ENCODE data around the gene IL21. TPM values are rescaled to one million over a fixed set of nuclear protein-coding genes. Genes with fewer than 3 reads are reported as not detected.

Gene IL21
- polyA plus RNA-seq, 1 donor (not counting 4 experiments of a cell fraction or from before 2014, with no cell fraction given) = not detected

DNA sequence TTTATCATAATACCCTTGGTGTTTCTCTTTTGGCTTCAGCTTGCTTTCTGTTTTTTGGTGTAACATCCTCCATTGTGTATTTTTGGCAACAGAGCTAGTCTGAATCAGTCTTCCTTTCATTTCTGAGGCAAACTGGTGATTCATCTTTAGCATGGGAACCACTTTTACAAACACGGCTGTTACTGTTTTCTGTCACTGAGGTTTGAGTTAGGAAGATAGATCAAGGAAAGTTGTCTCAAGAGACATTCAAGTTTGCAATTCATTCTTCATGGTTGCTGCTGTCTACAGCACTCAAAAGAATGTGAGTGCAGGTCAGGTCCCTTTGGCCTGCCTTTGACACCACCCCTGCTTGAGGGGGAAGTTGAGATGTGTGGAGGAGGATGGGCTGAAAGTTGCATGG lies 36.3 kb downstream of the IL21 start:
- peak overlapping the region; percentile 37 for H3K4me2 ChIP-seq (ENCODE audit: control insufficient read depth, extremely low read depth, insufficient read depth, low read depth, low read length)
- H3K4me1 ChIP-seq (ENCODE audit: control insufficient read depth, extremely low read depth, insufficient read depth, low read length) = peaks cover 8% of the 10 kb centered on the region
- DNase-seq (ENCODE audit: low read depth, low spot score) = no peak
- no peak overlapping the region for H3K27ac ChIP-seq (ENCODE audit: control insufficient read depth, insufficient read depth, low read length)
- H3K9ac ChIP-seq (ENCODE audit: control insufficient read depth, extremely low read depth, insufficient read depth, low read length) = no peak overlapping the region
- no peaks in the 10 kb centered on the region for H3K27me3 ChIP-seq (ENCODE audit: control insufficient read depth, extremely low read depth, insufficient read depth, low read length)
- no peaks in the 10 kb centered on the region for H3K9me1 ChIP-seq (ENCODE audit: control insufficient read depth, extremely low read depth, insufficient read depth, low read length)
- H3K36me3 ChIP-seq (ENCODE audit: control insufficient read depth in 2 of 2, extremely low read depth in 1 of 2, insufficient read depth in 2 of 2, low read length in 2 of 2) = no peaks in the 10 kb centered on the region
- peak; percentile 85 for FAIRE-seq
- no peaks in the 10 kb centered on the region for H4K20me1 ChIP-seq (ENCODE audit: control insufficient read depth, extremely low read depth, insufficient read depth, low read length)
- no peak overlapping the region for H2AFZ ChIP-seq (ENCODE audit: control insufficient read depth, low read length)
- H3K9me3 ChIP-seq (ENCODE audit: control insufficient read depth, low read depth, low read length) = no peaks in the 10 kb centered on the region
- no peaks in the 10 kb centered on the region for H3K79me2 ChIP-seq (ENCODE audit: control insufficient read depth, insufficient read depth, low read length)
- dilution Hi-C loops (cut with MboI; ENCODE audit: extremely low pct_ligation_motif_present, low sequenced_read_pairs) = no loop called here
- no peak overlapping the region for H3K4me3 ChIP-seq (ENCODE audit: control insufficient read depth in 2 of 3, extremely low read depth in 1 of 3, insufficient read depth in 2 of 3, low read depth in 1 of 3, low read length in 3 of 3)
- TF ChIP-seq, protein P1, sequence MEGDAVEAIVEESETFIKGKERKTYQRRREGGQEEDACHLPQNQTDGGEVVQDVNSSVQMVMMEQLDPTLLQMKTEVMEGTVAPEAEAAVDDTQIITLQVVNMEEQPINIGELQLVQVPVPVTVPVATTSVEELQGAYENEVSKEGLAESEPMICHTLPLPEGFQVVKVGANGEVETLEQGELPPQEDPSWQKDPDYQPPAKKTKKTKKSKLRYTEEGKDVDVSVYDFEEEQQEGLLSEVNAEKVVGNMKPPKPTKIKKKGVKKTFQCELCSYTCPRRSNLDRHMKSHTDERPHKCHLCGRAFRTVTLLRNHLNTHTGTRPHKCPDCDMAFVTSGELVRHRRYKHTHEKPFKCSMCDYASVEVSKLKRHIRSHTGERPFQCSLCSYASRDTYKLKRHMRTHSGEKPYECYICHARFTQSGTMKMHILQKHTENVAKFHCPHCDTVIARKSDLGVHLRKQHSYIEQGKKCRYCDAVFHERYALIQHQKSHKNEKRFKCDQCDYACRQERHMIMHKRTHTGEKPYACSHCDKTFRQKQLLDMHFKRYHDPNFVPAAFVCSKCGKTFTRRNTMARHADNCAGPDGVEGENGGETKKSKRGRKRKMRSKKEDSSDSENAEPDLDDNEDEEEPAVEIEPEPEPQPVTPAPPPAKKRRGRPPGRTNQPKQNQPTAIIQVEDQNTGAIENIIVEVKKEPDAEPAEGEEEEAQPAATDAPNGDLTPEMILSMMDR (optimal IDR thresholded peaks at IDR 0.05 in 1 of 3, IDR thresholded peaks at IDR 0.05 in 1 of 3, conservative IDR thresholded peaks at IDR 0.05 in 1 of 3; ENCODE audit: extremely low read depth in 1 of 3, insufficient read depth in 2 of 3, low read length in 3 of 3) = no peak
- TF ChIP-seq EZH2 (IDR thresholded peaks at IDR 0.05; ENCODE audit: low read length) = no peak

DNA sequence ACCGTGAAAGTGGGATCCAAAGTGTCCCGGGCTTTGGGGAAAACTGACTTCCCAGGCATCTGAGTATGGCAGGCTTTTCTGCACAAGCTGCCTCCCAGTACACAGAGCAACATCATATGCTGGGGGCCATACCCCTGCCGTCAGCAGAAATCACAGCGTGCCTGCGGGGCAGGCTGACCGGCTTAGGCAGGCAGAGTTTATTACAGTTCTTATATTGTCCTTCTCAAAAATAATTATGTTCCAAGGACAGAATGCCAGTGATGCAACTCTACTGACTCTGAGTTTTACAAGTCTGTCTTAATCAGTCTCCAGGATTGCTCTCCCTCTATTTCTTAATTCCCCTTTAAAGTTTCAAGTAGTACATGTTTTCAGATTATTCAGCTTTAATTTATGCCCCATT lies 37.0 kb downstream of the IL21 start:
- Histone ChIP-seq H3K4me1 (ENCODE audit: control insufficient read depth, extremely low read depth, insufficient read depth, low read length) (peaks cover 8% of the 10 kb centered on the region), H3K36me3 (ENCODE audit: control insufficient read depth in 2 of 2, extremely low read depth in 1 of 2, insufficient read depth in 2 of 2, low read length in 2 of 2) (no peaks in the 10 kb centered on the region), H3K27me3 (ENCODE audit: control insufficient read depth, extremely low read depth, insufficient read depth, low read length) (no peaks in the 10 kb centered on the region), H3K27ac (ENCODE audit: control insufficient read depth, insufficient read depth, low read length) (no peak overlapping the region), H4K20me1 (ENCODE audit: control insufficient read depth, extremely low read depth, insufficient read depth, low read length) (no peaks in the 10 kb centered on the region), H3K9me1 (ENCODE audit: control insufficient read depth, extremely low read depth, insufficient read depth, low read length) (no peaks in the 10 kb centered on the region), H3K4me3 (ENCODE audit: control insufficient read depth in 2 of 3, extremely low read depth in 1 of 3, insufficient read depth in 2 of 3, low read depth in 1 of 3, low read length in 3 of 3) (no peak overlapping the region), H3K79me2 (ENCODE audit: control insufficient read depth, insufficient read depth, low read length) (no peaks in the 10 kb centered on the region), H3K9me3 (ENCODE audit: control insufficient read depth, low read depth, low read length) (no peaks in the 10 kb centered on the region), H2AFZ (ENCODE audit: control insufficient read depth, low read length) (no peak overlapping the region), H3K9ac (ENCODE audit: control insufficient read depth, extremely low read depth, insufficient read depth, low read length) (no peak overlapping the region), H3K4me2 (ENCODE audit: control insufficient read depth, extremely low read depth, insufficient read depth, low read depth, low read length) (no peak overlapping the region)
- DNase-seq (ENCODE audit: low read depth, low spot score) = no peak
- TF ChIP-seq EZH2 (IDR thresholded peaks at IDR 0.05; ENCODE audit: low read length) = no peak
- TF ChIP-seq, protein P1 (optimal IDR thresholded peaks at IDR 0.05 in 1 of 3, IDR thresholded peaks at IDR 0.05 in 1 of 3, conservative IDR thresholded peaks at IDR 0.05 in 1 of 3; ENCODE audit: extremely low read depth in 1 of 3, insufficient read depth in 2 of 3, low read length in 3 of 3) = no peak
- no peak for FAIRE-seq
- dilution Hi-C loops (cut with MboI; ENCODE audit: extremely low pct_ligation_motif_present, low sequenced_read_pairs) = no loop called here

Data from keratinocyte (primary cell).